Measurements from ENCODE around the gene ANXA2.

The ANXA2 gene

GRCh38 chr15:60364612-60364924 is 33.2 kb downstream of the ANXA2 start:
- in situ Hi-C loops (cut with MboI; ENCODE audit: low sequenced_read_pairs, unreplicated experiment): loop anchor here (25.0 kb wide), 1 partner anchor 548 kb away; no protein-coding TSS in a partner anchor
- no peak for DNase-seq (ENCODE audit: low spot score)
- no peak for TF ChIP-seq CTCF (IDR thresholded peaks at IDR 0.05; ENCODE audit: borderline replicate concordance, control extremely low read depth, extremely low read depth, insufficient read depth, missing control alignments)

GRCh38 chr15:60363903-60364611 is 33.7 kb downstream of the ANXA2 start:
- no peak for DNase-seq (ENCODE audit: low spot score)
- in situ Hi-C loops (cut with MboI; ENCODE audit: low sequenced_read_pairs, unreplicated experiment): loop anchor here (25.0 kb wide), 1 partner anchor 548 kb away; no protein-coding TSS in a partner anchor
- no peak for TF ChIP-seq CTCF (IDR thresholded peaks at IDR 0.05; ENCODE audit: borderline replicate concordance, control extremely low read depth, extremely low read depth, insufficient read depth, missing control alignments)

- in situ Hi-C loops (cut with MboI; ENCODE audit: low sequenced_read_pairs, unreplicated experiment): loop anchor here (25.0 kb wide), 1 partner anchor 549 kb away; no protein-coding TSS in a partner anchor
- DNase-seq (ENCODE audit: low spot score): no peak
- TF ChIP-seq CTCF (IDR thresholded peaks at IDR 0.05; ENCODE audit: borderline replicate concordance, control extremely low read depth, extremely low read depth, insufficient read depth, missing control alignments): no peak
Measured at GRCh38 chr15:60363087-60363549, 34.7 kb downstream of the ANXA2 start.

- in situ Hi-C loops (cut with MboI; ENCODE audit: low sequenced_read_pairs, unreplicated experiment): loop anchor here (25.0 kb wide), 1 partner anchor 550 kb away; no protein-coding TSS in a partner anchor
- TF ChIP-seq CTCF (IDR thresholded peaks at IDR 0.05; ENCODE audit: borderline replicate concordance, control extremely low read depth, extremely low read depth, insufficient read depth, missing control alignments): no peak
- DNase-seq (ENCODE audit: low spot score): no peak
Measured at GRCh38 chr15:60362321-60363086, 35.3 kb downstream of the ANXA2 start.

- peak; percentile 73 for TF ChIP-seq CTCF (IDR thresholded peaks at IDR 0.05; ENCODE audit: borderline replicate concordance, control extremely low read depth, extremely low read depth, insufficient read depth, missing control alignments)
- in situ Hi-C loops (cut with MboI; ENCODE audit: low sequenced_read_pairs, unreplicated experiment): loop anchor here (10.0 to 25.0 kb wide), 2 partner anchors 145 to 553 kb away; no protein-coding TSS in a partner anchor
- DNase-seq (ENCODE audit: low spot score): peak; percentile 64
Measured at GRCh38 chr15:60359738-60360137, 38.0 kb downstream of the ANXA2 start.

- no peak for DNase-seq (ENCODE audit: low spot score)
- TF ChIP-seq CTCF (IDR thresholded peaks at IDR 0.05; ENCODE audit: borderline replicate concordance, control extremely low read depth, extremely low read depth, insufficient read depth, missing control alignments): no peak
- in situ Hi-C loops (cut with MboI; ENCODE audit: low sequenced_read_pairs, unreplicated experiment): loop anchor here (10.0 to 25.0 kb wide), 2 partner anchors 146 to 553 kb away; no protein-coding TSS in a partner anchor
Measured at GRCh38 chr15:60358935-60359682, 38.7 kb downstream of the ANXA2 start.

Data from GM13976 (cell line).